Stimulated activated CD8-positive, alpha-beta memory T cell treated with anti-CD3 and anti-CD28 coated beads, Interleukin-12 subunit alpha, Interleukin-12 subunit beta, amount 100 ng/mL, for 24 hours (primary cell): Measurements from ENCODE around the gene FUOM.
"Not testable (repeated sequence)": the region's sequence is repeated elsewhere in the genome, so short reads cannot be mapped to it uniquely, and the experiment has no call there.

ENCODE experiments used
- DNase-seq: peaks from one replicate; pipeline ENCODE4 v3.0.0-alpha.2; 2020; ENCODE audit errors: extremely low read depth

FUOM gene

DNA sequence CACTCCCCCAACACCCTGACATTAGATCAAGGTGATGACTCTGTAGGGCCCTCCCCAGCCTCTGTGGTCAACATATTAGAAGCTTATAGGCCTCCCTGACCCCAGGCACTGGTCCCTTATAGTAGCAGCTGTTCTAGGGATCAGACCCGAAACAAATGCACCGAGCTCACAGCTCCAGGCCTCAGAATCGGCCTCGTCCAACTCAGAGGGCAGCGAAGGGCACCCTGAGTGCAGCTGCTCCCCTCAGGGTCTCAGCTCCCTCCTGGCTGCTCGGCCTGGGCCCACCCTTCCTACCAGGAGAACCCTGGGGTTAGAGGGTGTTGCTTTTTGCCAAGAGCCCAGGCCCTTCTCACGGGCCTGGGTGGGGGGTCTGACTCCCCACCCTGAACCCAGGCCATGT lies 10.3 kb upstream of the FUOM start:
- no peak for DNase-seq

- not testable (repeated sequence) for DNase-seq
Measured at GRCh38 chr10:133367461-133367860, 9.6 kb upstream of the FUOM start.

DNA sequence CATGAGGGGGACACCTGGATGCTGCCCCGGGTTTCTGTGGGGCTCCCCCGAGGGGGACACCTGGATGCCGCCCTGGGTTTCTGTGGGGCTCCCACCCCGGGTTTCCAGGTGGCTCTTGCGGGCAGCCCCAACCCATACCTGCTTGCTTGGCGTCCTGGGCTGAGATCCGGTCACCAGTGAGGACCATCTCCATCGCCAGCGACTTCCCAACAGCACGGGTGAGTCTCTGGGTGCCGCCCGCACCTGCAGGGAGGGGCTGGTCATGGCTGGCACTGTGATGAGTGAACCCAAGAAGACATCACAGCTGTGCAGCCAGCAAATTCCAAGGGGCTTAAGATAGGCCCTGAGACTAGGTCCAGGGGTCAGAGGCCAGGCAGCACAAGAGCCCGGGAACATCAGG lies 8.9 kb upstream of the FUOM start:
- no peak for DNase-seq

- no peak for DNase-seq
Measured at GRCh38 chr10:133366130-133366478, 8.3 kb upstream of the FUOM start.

- DNase-seq = no peak
Measured at GRCh38 chr10:133365461-133366129, 7.8 kb upstream of the FUOM start.

DNA sequence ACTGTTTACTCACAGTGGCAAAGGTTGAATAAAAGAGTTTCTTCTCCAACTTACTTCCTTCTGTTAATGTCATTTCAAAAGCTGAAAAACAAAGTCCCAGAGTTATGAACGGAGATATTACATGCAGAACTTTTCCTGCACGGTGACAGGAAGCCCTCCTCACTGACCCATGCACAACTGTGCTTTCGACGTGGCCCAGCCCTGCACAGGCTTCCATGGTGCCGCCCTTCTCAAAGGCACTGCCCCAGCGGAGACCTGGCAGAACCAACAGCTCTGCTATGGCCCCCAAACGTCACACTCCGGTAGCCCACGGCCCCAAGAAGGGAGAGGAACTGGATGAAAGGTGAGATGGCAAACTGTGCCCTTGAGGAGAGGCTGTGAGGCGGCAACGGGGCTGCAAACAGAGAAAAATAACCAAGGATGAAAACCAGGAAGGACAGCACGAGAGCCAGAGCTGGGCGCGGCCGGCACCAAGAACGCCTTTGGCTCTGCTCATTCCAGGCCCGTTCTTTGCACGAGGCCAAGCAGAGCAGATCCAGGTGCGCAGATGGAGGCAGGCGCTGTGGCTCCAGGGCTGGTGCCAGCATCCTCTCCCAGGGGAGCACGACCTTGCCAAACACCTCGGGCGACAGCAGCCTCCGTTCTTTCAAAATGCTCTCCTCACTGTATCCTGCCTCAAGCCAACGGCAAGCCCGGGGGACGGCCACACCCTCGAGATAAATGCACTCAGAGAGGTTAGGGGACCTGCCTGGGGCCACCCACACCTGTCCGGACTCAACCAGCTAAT lies 7.0 kb upstream of the FUOM start:
- DNase-seq = no peak

DNA sequence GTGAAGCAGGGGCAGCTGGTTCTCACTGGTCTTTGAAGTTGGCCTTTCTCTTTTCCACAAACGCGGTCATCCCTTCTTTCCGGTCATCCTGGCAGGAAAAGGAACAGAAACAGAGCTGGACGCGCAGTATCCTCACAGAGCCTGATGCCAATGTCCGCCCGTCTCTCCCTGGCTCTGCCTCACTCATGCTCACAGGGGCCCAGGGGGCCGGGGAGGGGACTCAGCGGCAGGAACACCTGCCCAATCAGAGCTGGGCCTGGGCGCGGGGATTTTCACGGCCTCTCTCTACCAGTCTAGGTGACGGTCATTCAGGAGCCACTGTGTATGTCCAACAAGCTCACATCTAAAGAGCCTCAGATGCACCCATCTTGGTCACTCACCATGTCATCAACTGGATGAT lies 5.0 kb upstream of the FUOM start:
- no peak for DNase-seq

DNA sequence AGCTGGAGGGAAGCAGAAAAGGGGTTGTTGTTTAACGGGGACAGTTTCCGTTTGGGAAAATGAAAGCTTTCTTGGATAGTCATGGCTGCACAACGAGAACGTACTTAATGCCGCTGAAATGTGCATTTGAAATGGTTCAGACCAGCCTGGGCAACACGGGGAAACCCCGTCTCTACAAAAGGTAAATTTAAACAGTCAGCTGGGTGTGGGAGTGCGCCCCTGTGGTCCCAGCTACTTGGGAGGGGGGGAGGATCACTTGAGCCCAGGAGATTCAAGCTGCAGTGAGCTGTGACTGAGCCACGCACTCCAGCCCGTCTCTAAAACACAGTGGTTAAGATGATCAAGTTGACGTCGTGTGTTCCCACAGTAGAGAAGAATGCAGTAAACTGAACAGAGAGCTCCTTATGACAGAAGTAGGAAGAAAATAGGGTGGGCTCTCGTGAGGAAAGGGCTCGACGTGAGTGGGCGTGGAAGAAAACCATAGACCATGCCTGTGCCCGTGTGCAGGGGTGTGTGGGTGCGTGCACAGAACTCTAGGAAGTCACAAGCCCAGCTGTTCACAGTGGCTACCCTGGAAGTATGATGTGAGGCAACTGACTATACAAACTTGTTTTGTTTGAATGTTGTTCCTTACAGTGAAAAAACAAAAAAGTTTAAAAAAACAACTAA lies 4.1 kb upstream of the FUOM start:
- DNase-seq = no peak

GRCh38 chr10:133361227-133361626 lies 3.4 kb upstream of the FUOM start:
- no peak for DNase-seq

- DNase-seq = no peak
Measured at GRCh38 chr10:133359972-133360610, 2.3 kb upstream of the FUOM start.

- no peak for DNase-seq
Measured at GRCh38 chr10:133359554-133359971, 1.7 kb upstream of the FUOM start.

GRCh38 chr10:133358925-133359310 lies 1.1 kb upstream of the FUOM start:
- DNase-seq = no peak

- DNase-seq = no peak
Measured at GRCh38 chr10:133358162-133358924, 524 bp upstream of the FUOM start.

- no peak for DNase-seq
Measured at GRCh38 chr10:133356549-133357284, 1.1 kb downstream of the FUOM start.

GRCh38 chr10:133355991-133356390 lies 1.8 kb downstream of the FUOM start:
- DNase-seq = no peak

DNA sequence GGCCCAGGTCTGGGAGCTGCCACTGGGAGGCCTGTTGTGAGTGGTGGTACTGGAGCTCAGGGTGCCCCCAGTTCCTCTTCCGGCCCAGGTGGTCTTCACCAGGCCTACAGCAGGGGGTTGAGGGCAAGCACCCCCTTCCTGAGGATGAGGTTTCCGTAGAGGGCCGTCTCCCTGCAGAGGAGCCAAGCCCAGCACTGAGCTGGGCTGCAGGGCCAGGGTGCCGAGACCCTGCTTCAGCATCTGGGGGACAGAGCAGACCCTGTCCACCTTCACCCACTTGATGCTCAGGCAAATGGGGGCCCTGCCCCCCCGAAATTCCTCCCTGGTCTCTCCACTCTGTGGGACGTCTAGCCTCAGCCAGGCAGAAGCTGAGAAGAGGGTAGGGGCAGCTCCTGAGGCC lies 2.6 kb downstream of the FUOM start:
- DNase-seq = no peak

DNA sequence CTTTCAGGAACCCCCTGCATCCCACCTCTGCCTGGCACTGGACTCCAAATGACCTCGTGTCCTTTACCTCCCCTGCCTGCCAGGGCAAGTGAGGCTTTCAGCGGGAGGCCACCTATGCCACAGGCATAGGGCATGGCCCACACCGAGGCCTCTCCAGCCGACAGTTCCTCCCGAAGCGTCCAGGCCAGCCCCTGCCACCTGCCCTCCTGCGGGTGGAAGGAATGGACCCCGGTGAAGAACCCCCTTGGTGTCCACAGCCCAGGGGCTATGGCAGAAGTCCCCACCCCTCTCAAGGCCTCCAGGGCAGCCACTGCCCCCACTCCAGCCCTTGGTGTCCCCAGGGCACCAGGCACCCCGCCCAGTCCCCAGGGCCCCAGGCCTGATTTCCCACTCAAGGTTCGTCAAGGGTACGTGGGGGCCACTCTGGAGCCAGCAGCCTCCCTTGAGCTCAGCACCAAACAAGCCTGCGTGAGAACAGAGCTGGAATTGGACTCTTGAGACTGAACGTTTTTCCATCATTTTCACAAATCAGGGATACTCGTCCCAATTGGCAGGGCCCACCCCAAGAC lies 3.1 kb downstream of the FUOM start:
- DNase-seq = no peak

GRCh38 chr10:133353988-133354605 lies 3.7 kb downstream of the FUOM start:
- DNase-seq = no peak

GRCh38 chr10:133353202-133353959 lies 4.4 kb downstream of the FUOM start:
- no peak for DNase-seq
